Neural cell (in vitro differentiated cells): ENCODE results near the gene HS2ST1.

ENCODE experiments used
- CTCF ChIP-seq: fragments of 450-650 bp; IDR thresholded peaks from 2 replicates; pipeline ENCODE4 v1.5.1; 2014; ENCODE audit warnings: antibody characterized with exemption, mild to moderate bottlenecking, moderate library complexity; ENCODE audit not compliant: poor library complexity, severe bottlenecking
- EP300 ChIP-seq: fragments of 450-650 bp; conservative IDR thresholded peaks from 2 replicates; pipeline ENCODE4 v1.6.1; 2014; ENCODE audit warnings: antibody characterized with exemption, mild to moderate bottlenecking, moderate library complexity; ENCODE audit not compliant: poor library complexity, severe bottlenecking
- MXI1 ChIP-seq: fragments of 450-650 bp; conservative IDR thresholded peaks from 2 replicates; pipeline ENCODE4 v1.6.1; 2014; ENCODE audit warnings: antibody characterized with exemption, mild to moderate bottlenecking; ENCODE audit not compliant: poor library complexity, severe bottlenecking
- POLR2AphosphoS5 ChIP-seq: IDR thresholded peaks from 2 replicates; pipeline ENCODE4 v1.6.1; 2012
- RAD21 ChIP-seq: fragments of 450-650 bp; conservative IDR thresholded peaks from 2 replicates; pipeline ENCODE4 v1.6.1; 2014; ENCODE audit warnings: antibody characterized with exemption, mild to moderate bottlenecking, moderate library complexity
- REST ChIP-seq: IDR thresholded peaks from 2 replicates; pipeline ENCODE4 v1.6.1; 2012; ENCODE audit warnings: borderline replicate concordance
- SMC3 ChIP-seq: fragments of 450-650 bp; conservative IDR thresholded peaks from 2 replicates; pipeline ENCODE4 v1.6.1; 2014; ENCODE audit warnings: antibody characterized with exemption, mild to moderate bottlenecking, moderate library complexity; ENCODE audit not compliant: poor library complexity
- TAF1 ChIP-seq: IDR thresholded peaks from 2 replicates; pipeline ENCODE4 v1.6.1; 2012; ENCODE audit warnings: low read depth

GRCh38 chr1:87053446-87053845 lies 139.0 kb downstream of the HS2ST1 start:
- TF ChIP-seq CTCF (no peak), REST (no peak), MXI1 (no peak), POLR2AphosphoS5 (no peak), EP300 (no peak), RAD21 (no peak), TAF1 (no peak), SMC3 (no peak)
